NB4 (cell line): ENCODE measurements around the gene TENT4B.

Experiments
- POLR2A ChIP-seq: IDR thresholded peaks from 2 replicates; pipeline ENCODE4 v1.6.1; 2011; ENCODE audit warnings: mild to moderate bottlenecking; ENCODE audit not compliant: insufficient read length; ENCODE audit errors: extremely low read depth
- TF ChIP-seq, protein P1 (sequence below): IDR thresholded peaks from one replicate; pipeline ENCODE4 v1.5.1; 2012; ENCODE audit warnings: low read depth, low read length
- TF ChIP-seq, protein P2 (sequence below): IDR thresholded peaks from 2 replicates; pipeline ENCODE4 v1.6.1; 2011; ENCODE audit warnings: low read depth, low read length

DNA sequence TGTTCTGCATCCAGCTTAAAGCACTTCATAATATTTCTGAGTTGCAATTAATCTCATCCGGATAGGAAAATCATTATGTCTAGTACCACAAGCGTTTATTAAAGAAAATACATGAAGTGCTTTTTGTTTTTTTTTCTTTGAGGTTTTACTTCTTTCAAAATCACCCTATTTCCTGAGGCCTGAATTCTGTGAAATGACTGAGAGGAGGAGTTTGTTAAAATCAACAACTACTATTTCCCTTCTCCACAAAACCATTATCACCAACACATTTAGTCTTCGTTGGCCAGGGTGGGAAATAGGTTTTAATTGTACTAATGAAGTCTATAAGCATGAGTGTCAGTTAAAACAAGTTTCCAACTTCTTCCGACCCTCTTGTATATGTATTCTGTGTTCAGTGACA is 62.6 kb downstream of the TENT4B start:
- TF ChIP-seq, protein P1, sequence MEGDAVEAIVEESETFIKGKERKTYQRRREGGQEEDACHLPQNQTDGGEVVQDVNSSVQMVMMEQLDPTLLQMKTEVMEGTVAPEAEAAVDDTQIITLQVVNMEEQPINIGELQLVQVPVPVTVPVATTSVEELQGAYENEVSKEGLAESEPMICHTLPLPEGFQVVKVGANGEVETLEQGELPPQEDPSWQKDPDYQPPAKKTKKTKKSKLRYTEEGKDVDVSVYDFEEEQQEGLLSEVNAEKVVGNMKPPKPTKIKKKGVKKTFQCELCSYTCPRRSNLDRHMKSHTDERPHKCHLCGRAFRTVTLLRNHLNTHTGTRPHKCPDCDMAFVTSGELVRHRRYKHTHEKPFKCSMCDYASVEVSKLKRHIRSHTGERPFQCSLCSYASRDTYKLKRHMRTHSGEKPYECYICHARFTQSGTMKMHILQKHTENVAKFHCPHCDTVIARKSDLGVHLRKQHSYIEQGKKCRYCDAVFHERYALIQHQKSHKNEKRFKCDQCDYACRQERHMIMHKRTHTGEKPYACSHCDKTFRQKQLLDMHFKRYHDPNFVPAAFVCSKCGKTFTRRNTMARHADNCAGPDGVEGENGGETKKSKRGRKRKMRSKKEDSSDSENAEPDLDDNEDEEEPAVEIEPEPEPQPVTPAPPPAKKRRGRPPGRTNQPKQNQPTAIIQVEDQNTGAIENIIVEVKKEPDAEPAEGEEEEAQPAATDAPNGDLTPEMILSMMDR: no peak
- no peak for TF ChIP-seq POLR2A
- TF ChIP-seq, protein P2, sequence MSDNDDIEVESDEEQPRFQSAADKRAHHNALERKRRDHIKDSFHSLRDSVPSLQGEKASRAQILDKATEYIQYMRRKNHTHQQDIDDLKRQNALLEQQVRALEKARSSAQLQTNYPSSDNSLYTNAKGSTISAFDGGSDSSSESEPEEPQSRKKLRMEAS: no peak
